ENCODE measurements around the gene GYG2.

Gene GYG2

GRCh38 chrX:2841537-2841936, 12.8 kb downstream of the GYG2 start:
- no peaks in the 10 kb centered on the region for H3K36me3 ChIP-seq (replicated peaks; ENCODE audit: low read depth, low read length)
- H3K27me3 ChIP-seq (ENCODE audit: low read depth, low read length) = no peaks in the 10 kb centered on the region
- no peaks in the 10 kb centered on the region for H4K20me1 ChIP-seq (ENCODE audit: insufficient read depth, low read length)
- no peak overlapping the region for H3K9ac ChIP-seq (ENCODE audit: low read length)
- H2AFZ ChIP-seq (ENCODE audit: low read depth, low read length) = no peak overlapping the region
- H3K4me2 ChIP-seq (ENCODE audit: low read length) = no peak overlapping the region
- TF ChIP-seq, protein P1, sequence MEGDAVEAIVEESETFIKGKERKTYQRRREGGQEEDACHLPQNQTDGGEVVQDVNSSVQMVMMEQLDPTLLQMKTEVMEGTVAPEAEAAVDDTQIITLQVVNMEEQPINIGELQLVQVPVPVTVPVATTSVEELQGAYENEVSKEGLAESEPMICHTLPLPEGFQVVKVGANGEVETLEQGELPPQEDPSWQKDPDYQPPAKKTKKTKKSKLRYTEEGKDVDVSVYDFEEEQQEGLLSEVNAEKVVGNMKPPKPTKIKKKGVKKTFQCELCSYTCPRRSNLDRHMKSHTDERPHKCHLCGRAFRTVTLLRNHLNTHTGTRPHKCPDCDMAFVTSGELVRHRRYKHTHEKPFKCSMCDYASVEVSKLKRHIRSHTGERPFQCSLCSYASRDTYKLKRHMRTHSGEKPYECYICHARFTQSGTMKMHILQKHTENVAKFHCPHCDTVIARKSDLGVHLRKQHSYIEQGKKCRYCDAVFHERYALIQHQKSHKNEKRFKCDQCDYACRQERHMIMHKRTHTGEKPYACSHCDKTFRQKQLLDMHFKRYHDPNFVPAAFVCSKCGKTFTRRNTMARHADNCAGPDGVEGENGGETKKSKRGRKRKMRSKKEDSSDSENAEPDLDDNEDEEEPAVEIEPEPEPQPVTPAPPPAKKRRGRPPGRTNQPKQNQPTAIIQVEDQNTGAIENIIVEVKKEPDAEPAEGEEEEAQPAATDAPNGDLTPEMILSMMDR (IDR thresholded peaks at IDR 0.05; ENCODE audit: low read depth, low read length) = no peak
- no peak for TF ChIP-seq EZH2phosphoT487 (IDR thresholded peaks at IDR 0.05; ENCODE audit: low read depth)
- no peak overlapping the region for H3K4me3 ChIP-seq (ENCODE audit: low read length)
- no peak overlapping the region for H3K27ac ChIP-seq (ENCODE audit: low read length)
- no peaks in the 10 kb centered on the region for H3K79me2 ChIP-seq (ENCODE audit: low read length)
- H3K9me3 ChIP-seq (ENCODE audit: insufficient read depth, low read length) = no peaks in the 10 kb centered on the region
- H3K4me1 ChIP-seq (ENCODE audit: low read length) = no peaks in the 10 kb centered on the region

DNA sequence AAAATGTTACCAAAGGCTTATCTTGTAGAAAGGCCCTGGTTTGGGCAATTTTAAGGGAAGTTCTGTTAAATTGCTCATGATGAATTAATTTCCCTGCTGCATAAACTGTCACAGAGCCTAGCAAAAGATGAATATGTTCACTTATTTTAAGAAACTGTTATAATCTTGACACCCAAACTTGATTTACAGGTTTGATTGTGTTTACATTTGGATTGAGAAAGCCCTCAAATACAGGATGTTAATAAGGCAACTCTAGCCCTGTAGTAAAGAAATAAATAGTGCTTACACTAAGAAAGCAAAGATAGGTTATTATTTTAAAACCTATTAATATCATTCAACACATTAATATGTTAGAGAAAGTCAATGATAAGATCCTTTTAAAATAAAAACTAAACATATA, 18.3 kb downstream of the GYG2 start:
- no peaks in the 10 kb centered on the region for H3K79me2 ChIP-seq (ENCODE audit: low read length)
- H4K20me1 ChIP-seq (ENCODE audit: insufficient read depth, low read length) = no peaks in the 10 kb centered on the region
- H3K4me3 ChIP-seq (ENCODE audit: low read length) = no peak overlapping the region
- no peak overlapping the region for H2AFZ ChIP-seq (ENCODE audit: low read depth, low read length)
- H3K9ac ChIP-seq (ENCODE audit: low read length) = no peak overlapping the region
- no peaks in the 10 kb centered on the region for H3K4me1 ChIP-seq (ENCODE audit: low read length)
- no peaks in the 10 kb centered on the region for H3K9me3 ChIP-seq (ENCODE audit: insufficient read depth, low read length)
- TF ChIP-seq, protein P1 (IDR thresholded peaks at IDR 0.05; ENCODE audit: low read depth, low read length) = no peak
- TF ChIP-seq EZH2phosphoT487 (IDR thresholded peaks at IDR 0.05; ENCODE audit: low read depth) = no peak
- no peaks in the 10 kb centered on the region for H3K27me3 ChIP-seq (ENCODE audit: low read depth, low read length)
- no peak overlapping the region for H3K27ac ChIP-seq (ENCODE audit: low read length)
- H3K4me2 ChIP-seq (ENCODE audit: low read length) = no peak overlapping the region
- H3K36me3 ChIP-seq (replicated peaks; ENCODE audit: low read depth, low read length) = no peaks in the 10 kb centered on the region

DNA sequence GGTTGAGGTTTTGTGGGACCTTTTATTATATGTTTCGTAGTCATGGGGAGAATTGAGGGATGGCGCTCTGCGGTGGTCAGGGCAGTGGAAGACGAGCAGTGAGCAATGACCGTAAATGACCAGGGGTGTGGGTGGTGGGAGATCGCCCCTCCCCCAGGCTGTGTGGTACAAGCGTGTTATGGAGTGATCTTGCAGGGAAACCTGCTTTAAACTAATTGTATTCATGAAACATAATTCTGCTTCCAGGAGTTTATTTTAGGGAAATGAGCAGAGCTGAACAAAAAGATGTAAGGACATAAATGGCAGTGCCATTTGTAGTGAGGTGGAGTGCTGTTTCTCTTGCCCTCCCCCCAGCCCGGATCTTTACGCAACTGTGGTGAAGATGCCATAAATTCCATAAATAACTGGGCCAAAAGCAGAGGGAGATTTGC, 20.2 kb downstream of the GYG2 start:
- Histone ChIP-seq H3K9me3 (ENCODE audit: insufficient read depth, low read length) (no peaks in the 10 kb centered on the region), H3K4me3 (ENCODE audit: low read length) (no peak overlapping the region), H4K20me1 (ENCODE audit: insufficient read depth, low read length) (no peaks in the 10 kb centered on the region), H3K27ac (ENCODE audit: low read length) (no peak overlapping the region), H3K4me1 (ENCODE audit: low read length) (no peaks in the 10 kb centered on the region), H2AFZ (ENCODE audit: low read depth, low read length) (no peak overlapping the region), H3K36me3 (replicated peaks; ENCODE audit: low read depth, low read length) (no peaks in the 10 kb centered on the region), H3K27me3 (ENCODE audit: low read depth, low read length) (no peaks in the 10 kb centered on the region), H3K79me2 (ENCODE audit: low read length) (no peaks in the 10 kb centered on the region), H3K9ac (ENCODE audit: low read length) (no peak overlapping the region), H3K4me2 (ENCODE audit: low read length) (no peak overlapping the region)
- no peak for TF ChIP-seq EZH2phosphoT487 (IDR thresholded peaks at IDR 0.05; ENCODE audit: low read depth)
- TF ChIP-seq, protein P1 (IDR thresholded peaks at IDR 0.05; ENCODE audit: low read depth, low read length) = no peak

- H2AFZ ChIP-seq (ENCODE audit: low read depth, low read length) = no peak overlapping the region
- H3K4me1 ChIP-seq (ENCODE audit: low read length) = no peaks in the 10 kb centered on the region
- H3K9me3 ChIP-seq (ENCODE audit: insufficient read depth, low read length) = no peaks in the 10 kb centered on the region
- no peak overlapping the region for H3K27ac ChIP-seq (ENCODE audit: low read length)
- no peak for TF ChIP-seq EZH2phosphoT487 (IDR thresholded peaks at IDR 0.05; ENCODE audit: low read depth)
- no peaks in the 10 kb centered on the region for H4K20me1 ChIP-seq (ENCODE audit: insufficient read depth, low read length)
- no peak overlapping the region for H3K4me2 ChIP-seq (ENCODE audit: low read length)
- no peaks in the 10 kb centered on the region for H3K36me3 ChIP-seq (replicated peaks; ENCODE audit: low read depth, low read length)
- no peak overlapping the region for H3K4me3 ChIP-seq (ENCODE audit: low read length)
- H3K27me3 ChIP-seq (ENCODE audit: low read depth, low read length) = no peaks in the 10 kb centered on the region
- no peak overlapping the region for H3K9ac ChIP-seq (ENCODE audit: low read length)
- H3K79me2 ChIP-seq (ENCODE audit: low read length) = no peaks in the 10 kb centered on the region
Measured at GRCh38 chrX:2854918-2855317, 26.2 kb downstream of the GYG2 start.

DNA sequence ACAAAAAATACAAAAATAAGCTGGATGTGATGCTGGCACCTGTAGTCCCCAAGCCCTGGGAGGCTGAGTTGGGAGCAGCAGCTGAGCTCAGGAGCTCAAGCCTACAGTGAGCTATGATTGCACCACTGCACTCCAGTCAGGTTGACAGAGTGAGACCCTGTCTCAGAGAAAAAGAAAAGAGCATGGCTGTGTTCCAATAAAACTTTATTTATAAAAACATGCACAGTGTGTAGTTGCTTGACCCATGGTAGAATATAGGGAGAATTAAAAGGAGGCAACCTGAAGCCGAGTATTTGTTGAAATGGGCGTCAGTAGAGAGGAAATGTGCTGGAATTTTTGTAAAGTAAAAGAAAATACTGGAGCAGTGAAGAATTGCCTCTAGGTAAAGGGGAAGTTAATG, 27.0 kb downstream of the GYG2 start:
- Histone ChIP-seq H4K20me1 (ENCODE audit: insufficient read depth, low read length) (no peaks in the 10 kb centered on the region), H3K27ac (ENCODE audit: low read length) (no peak overlapping the region), H3K27me3 (ENCODE audit: low read depth, low read length) (no peaks in the 10 kb centered on the region), H3K9me3 (ENCODE audit: insufficient read depth, low read length) (no peaks in the 10 kb centered on the region), H3K4me3 (ENCODE audit: low read length) (no peak overlapping the region), H3K9ac (ENCODE audit: low read length) (no peak overlapping the region), H3K4me2 (ENCODE audit: low read length) (no peak overlapping the region), H2AFZ (ENCODE audit: low read depth, low read length) (no peak overlapping the region), H3K79me2 (ENCODE audit: low read length) (no peaks in the 10 kb centered on the region), H3K4me1 (ENCODE audit: low read length) (no peaks in the 10 kb centered on the region), H3K36me3 (replicated peaks; ENCODE audit: low read depth, low read length) (no peaks in the 10 kb centered on the region)
- TF ChIP-seq, protein P1 (IDR thresholded peaks at IDR 0.05; ENCODE audit: low read depth, low read length) = no peak
- TF ChIP-seq EZH2phosphoT487 (IDR thresholded peaks at IDR 0.05; ENCODE audit: low read depth) = no peak
